Fibroblast of mammary gland (primary cell): ENCODE data around the gene HSPBP1.

Source experiments
- DNase-seq: peaks from one replicate; pipeline ENCODE4 v3.0.0-alpha.2; 2010; ENCODE audit warnings: low read depth
- H3K4me3 ChIP-seq: 2 replicates; pipeline ENCODE4 v1.5.1; 2011; ENCODE audit warnings: low read depth, mild to moderate bottlenecking, low read length, moderate library complexity; ENCODE audit not compliant: control insufficient read depth
- CTCF ChIP-seq: conservative IDR thresholded peaks from 2 replicates; pipeline ENCODE4 v1.5.1; 2011; ENCODE audit warnings: low read depth, low read length, inconsistent platforms; ENCODE audit not compliant: control insufficient read depth, insufficient read depth

Gene HSPBP1

GRCh38 chr19:55259540-55260210 is 20.2 kb downstream of the HSPBP1 start:
- no peak for DNase-seq
- peak overlapping the region; percentile 52 for H3K4me3 ChIP-seq
- no peak for TF ChIP-seq CTCF

- peak within 1 kb of the TSS; percentile 79 for H3K4me3 ChIP-seq
- peak; percentile 100 for DNase-seq
- no peak for TF ChIP-seq CTCF
These were observed 20.9 kb downstream of the HSPBP1 start, which contains the start of gene PPP6R1 for GRCh38 chr19:55258828-55259539. Gene PPP6R1, minus strand, starts transcription at chr19:55259017. Its CDS starts 11,914 bp downstream, at chr19:55247103.

GRCh38 chr19:55258476-55258827 is 21.5 kb downstream of the HSPBP1 start:
- no peak for DNase-seq
- TF ChIP-seq CTCF = no peak
- peak overlapping the region; percentile 79 for H3K4me3 ChIP-seq

GRCh38 chr19:55257461-55258420 is 22.2 kb downstream of the HSPBP1 start:
- H3K4me3 ChIP-seq = peak overlapping the region; percentile 77
- peak; percentile 43 for DNase-seq
- TF ChIP-seq CTCF = no peak

- peak; percentile 36 for DNase-seq
- peak overlapping the region; percentile 77 for H3K4me3 ChIP-seq
- TF ChIP-seq CTCF = no peak
These were observed 23.1 kb downstream of the HSPBP1 start for GRCh38 chr19:55256562-55257460.
